Adrenal gland (tissue), 12 donors: Measurements from ENCODE around the gene ARHGEF11. TPM values are rescaled to one million over a fixed set of nuclear protein-coding genes. Genes with fewer than 3 reads are reported as not detected.
"Not testable (repeated sequence)": the region's sequence is repeated elsewhere in the genome, so short reads cannot be mapped to it uniquely, and the experiment has no call there.

Experiments used
- DNase-seq, 7 donors: peaks; one replicate each; pipeline ENCODE4 v3.0.0-alpha.2; 2019 to 2020
- H3K27ac ChIP-seq, 5 donors: fragments of 200-600 bp; sonication (generic) in 4 of 5; 1 replicate in 3 of 5; 2 replicates in 2 of 5; pipeline versions ENCODE4 v1.5.1 to v1.8.0; 2016 to 2020; ENCODE audit warnings: mild to moderate bottlenecking in 1 of 5
- H3K27me3 ChIP-seq: fragments of 200-600 bp; 2 replicates; pipeline ENCODE4 v1.8.0; 2021
- H3K36me3 ChIP-seq, 2 donors: fragments of 200-600 bp; replicated peaks in 1 of 2; 1 replicate in 1 of 2; 2 replicates in 1 of 2; pipeline versions ENCODE4 v1.5.1 to v1.8.0; 2018 to 2022
- H3K4me1 ChIP-seq, 2 donors: fragments of 200-600 bp; replicated peaks in 1 of 2; 1 replicate in 1 of 2; 2 replicates in 1 of 2; pipeline versions ENCODE4 v1.5.1 to v1.8.0; 2018 to 2021
- H3K4me3 ChIP-seq, 4 donors: fragments of 200-600 bp; sonication (generic) in 3 of 4; one replicate each; pipeline ENCODE4 v1.5.1; 2016 to 2018
- H3K9me3 ChIP-seq, 3 donors: fragments of 200-600 bp; sonication (generic) in 1 of 3; replicated peaks in 1 of 3; 1 replicate in 2 of 3; 2 replicates in 1 of 3; pipeline versions ENCODE4 v1.5.1 to v1.8.0; 2016 to 2021
- CTCF ChIP-seq, 6 experiments: fragments of 450-650 bp in 4 of 6; fragments of 200-600 bp in 2 of 6; sonication (generic) in 1 of 6; IDR thresholded peaks; 1 replicate in 5 of 6; 2 replicates in 1 of 6; pipeline versions ENCODE4 v1.5.1 to v1.8.0; 2016 to 2021; ENCODE audit warnings: antibody characterized with exemption in 6 of 6, mild to moderate bottlenecking in 2 of 6, moderate library complexity in 1 of 6
- POLR2A ChIP-seq, 2 donors: fragments of 450-650 bp; IDR thresholded peaks; one replicate each; pipeline ENCODE4 v1.6.1; 2017; ENCODE audit warnings: antibody characterized with exemption in 2 of 2, mild to moderate bottlenecking in 2 of 2, moderate library complexity in 1 of 2
- WGBS, 4 donors: extraction: QIAGEN DNeasy Blood & Tissue Kit in 2 of 4; methylation state at CpG; one replicate each; pipeline versions ENCODE4 v1.1.5 to v1.1.7; 2013 to 2017; 5-methylcytosine and 5-hydroxymethylcytosine counted together
- intact Hi-C, 2 donors: fragments of 100-400 bp; cut with DNase I; formaldehyde crosslinking; loops; one replicate each; pipeline versions ENCODE4 v1.14.1 to v1.15.0; 2022 to 2023
- polyA plus RNA-seq, 3 donors: library from polyadenylated mRNA; stranded (reverse); fragments of 200-250 nt in 2 of 3; fragments of 350-450 nt in 1 of 3; fragmentation: Illumina TruSeq in 1 of 3; extraction: RNeasy Lipid Tissue Mini Kit (QIAGEN cat#74804) in 1 of 3; gene quantifications; one replicate each; pipeline ENCODE4 v1.2.3, GENCODE V29; 2013 to 2014
- total RNA-seq, 9 donors: library from RNA; depleted of rRNA in 4 of 9; stranded (reverse); fragments of >200 nt in 4 of 9; fragments of 120-200 nt in 1 of 9; fragmentation: NEBNext Ultra II Directional in 1 of 9; extraction: Animal tissue kit (Norgen Biotek cat#: 25700) in 1 of 9; gene quantifications; one replicate each; pipeline versions ENCODE4 v1.1.0 to v1.2.4, GENCODE V29; 2013 to 2023
- donor health status: healthy with polysubstance abuse.
- donor health status: Bipolar disorder and iron deficiency.
- donor health status: DM: yes; HTN: yes; CAD: no.
- donor health status: DM: no; HTN: no; CAD: no.
- donor health status: DM: no; HTN: no; CAD: no.
- donor health status: DM: yes; HTN: yes; CAD: no.

Gene ARHGEF11
- total and polyA plus RNA-seq, 12 donors, result 14.2 to 69.2 (median 38.3) TPM

- Histone ChIP-seq H3K27ac (no peak overlapping the region), H3K4me1 (peaks cover 0 to 8% of the 10 kb centered on the region in 2 donors), H3K36me3 (no peaks in the 10 kb centered on the region), H3K27me3 (no peaks in the 10 kb centered on the region), H3K9me3 (no peaks in the 10 kb centered on the region), H3K4me3 (no peak overlapping the region)
- 94 to 100% (median 97%) methylated on average over 1 of the region's 1 CpG for WGBS, 4 donors
- TF ChIP-seq CTCF (IDR thresholded peaks at IDR 0.05) (no peak), POLR2A (IDR thresholded peaks at IDR 0.05) (no peak)
- no peak for DNase-seq
- intact Hi-C loops, result loop anchor here in 1 of 2 donors (10.0 kb wide), 1 partner anchor 153 kb away; the partner anchor contains the start of gene LRRC71
These were observed 31.9 kb upstream of the ARHGEF11 start for GRCh38 chr1:157077394-157077793.

- 25 to 28% (median 27%) methylated on average over 19 to 35 of the region's 35 CpGs for WGBS, 4 donors
- TF ChIP-seq POLR2A (IDR thresholded peaks at IDR 0.05) (no peak), CTCF (IDR thresholded peaks at IDR 0.05) (peak; percentile 59 to 83 (median 66))
- Histone ChIP-seq H3K9me3 (no peaks in the 10 kb centered on the region), H3K4me3 (peak overlapping the region in 1 of 4 donors; percentile 18), H3K27me3 (no peaks in the 10 kb centered on the region), H3K4me1 (peaks cover 0 to 8% of the 10 kb centered on the region in 2 donors), H3K27ac (no peak overlapping the region), H3K36me3 (no peaks in the 10 kb centered on the region)
- DNase-seq, result peak; percentile 77 to 92 (median 84)
- intact Hi-C loops, result loop anchor here in 1 of 2 donors (10.0 kb wide), 1 partner anchor 149 kb away; the partner anchor contains the start of gene LRRC71
These were observed 28.6 kb upstream of the ARHGEF11 start for GRCh38 chr1:157073944-157074685.

- intact Hi-C loops, result no loop called here
- DNase-seq, result no peak
- H3K27me3 ChIP-seq, result no peaks in the 10 kb centered on the region
- WGBS, 4 donors, result 83 to 96% (median 91%) methylated on average over 2 of the region's 2 CpGs
- no peaks in the 10 kb centered on the region for H3K36me3 ChIP-seq
- no peak for TF ChIP-seq POLR2A (IDR thresholded peaks at IDR 0.05)
- no peak for TF ChIP-seq CTCF (IDR thresholded peaks at IDR 0.05)
- no peaks in the 10 kb centered on the region for H3K9me3 ChIP-seq
- H3K4me3 ChIP-seq, result no peak overlapping the region
- H3K4me1 ChIP-seq, result peaks cover 0 to 8% of the 10 kb centered on the region in 2 donors
- H3K27ac ChIP-seq, result no peak overlapping the region
These were observed 24.1 kb upstream of the ARHGEF11 start for GRCh38 chr1:157069601-157070000.

GRCh38 chr1:157059241-157059640, 13.7 kb upstream of the ARHGEF11 start:
- DNase-seq, H3K27me3 ChIP-seq, H3K36me3 ChIP-seq, H3K4me3 ChIP-seq, H3K4me1 ChIP-seq, H3K9me3 ChIP-seq, intact Hi-C loops, H3K27ac ChIP-seq: not testable (repeated sequence)
- 61 to 76% (median 65%) methylated on average over 3 of the region's 3 CpGs for WGBS, 4 donors

GRCh38 chr1:157056269-157056668, 10.7 kb upstream of the ARHGEF11 start:
- H3K9me3 ChIP-seq, result peaks cover 0 to 11% (median 0%) of the 10 kb centered on the region in 3 donors
- no peak overlapping the region for H3K27ac ChIP-seq
- H3K36me3 ChIP-seq, result no peaks in the 10 kb centered on the region
- 58 to 70% (median 62%) methylated on average over 1 of the region's 1 CpG for WGBS, 4 donors
- intact Hi-C loops, result no loop called here
- no peaks in the 10 kb centered on the region for H3K27me3 ChIP-seq
- no peak overlapping the region for H3K4me3 ChIP-seq
- DNase-seq, result no peak
- no peak for TF ChIP-seq POLR2A (IDR thresholded peaks at IDR 0.05)
- no peak for TF ChIP-seq CTCF (IDR thresholded peaks at IDR 0.05)
- H3K4me1 ChIP-seq, result no peaks in the 10 kb centered on the region

GRCh38 chr1:157055729-157056128, 10.2 kb upstream of the ARHGEF11 start:
- H3K36me3 ChIP-seq, H3K27ac ChIP-seq, H3K27me3 ChIP-seq, DNase-seq, H3K4me3 ChIP-seq, H3K4me1 ChIP-seq, intact Hi-C loops: not testable (repeated sequence)
- WGBS, 4 donors, result 80 to 91% (median 83%) methylated on average over 5 of the region's 5 CpGs
- H3K9me3 ChIP-seq, result peaks cover 0 to 11% (median 0%) of the 10 kb centered on the region in 3 donors
